ENCODE results near the gene PDE3A.
A peak's percentile ranks its signal among the peaks of the same experiment; 100 is the strongest.

Gene PDE3A

DNA sequence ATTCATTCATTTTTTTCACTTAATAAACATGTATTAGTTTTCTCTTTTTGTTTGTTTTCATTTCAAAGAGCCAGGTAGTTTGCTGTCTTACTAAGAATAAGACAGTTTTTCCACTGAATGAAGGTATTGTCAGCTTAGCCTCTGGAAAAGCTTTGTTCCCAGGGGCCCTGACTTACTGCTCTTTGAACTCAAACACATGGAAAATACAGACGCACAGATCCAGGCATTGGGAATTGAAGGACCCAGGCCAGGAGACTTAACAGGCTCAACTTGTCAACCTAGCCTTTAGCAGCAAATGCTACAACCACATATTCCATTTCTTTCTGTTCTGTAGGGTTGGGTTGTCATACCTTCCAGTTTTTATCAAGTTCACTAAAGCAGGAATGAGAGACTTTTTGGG is 288.3 kb downstream of the PDE3A start:
- no peak for TF ChIP-seq CTCF (IDR thresholded peaks at IDR 0.05; ENCODE audit: control insufficient read depth, extremely low read depth, insufficient read depth)
- H3K4me3 ChIP-seq (ENCODE audit: low read depth, low read length), result no peak overlapping the region
- no peak for DNase-seq (ENCODE audit: low read depth)

GRCh38 chr12:20657496-20657895 is 289.2 kb downstream of the PDE3A start:
- no peak for DNase-seq (ENCODE audit: low read depth)
- no peak overlapping the region for H3K4me3 ChIP-seq (ENCODE audit: low read depth, low read length)
- TF ChIP-seq CTCF (IDR thresholded peaks at IDR 0.05; ENCODE audit: control insufficient read depth, extremely low read depth, insufficient read depth), result no peak

DNA sequence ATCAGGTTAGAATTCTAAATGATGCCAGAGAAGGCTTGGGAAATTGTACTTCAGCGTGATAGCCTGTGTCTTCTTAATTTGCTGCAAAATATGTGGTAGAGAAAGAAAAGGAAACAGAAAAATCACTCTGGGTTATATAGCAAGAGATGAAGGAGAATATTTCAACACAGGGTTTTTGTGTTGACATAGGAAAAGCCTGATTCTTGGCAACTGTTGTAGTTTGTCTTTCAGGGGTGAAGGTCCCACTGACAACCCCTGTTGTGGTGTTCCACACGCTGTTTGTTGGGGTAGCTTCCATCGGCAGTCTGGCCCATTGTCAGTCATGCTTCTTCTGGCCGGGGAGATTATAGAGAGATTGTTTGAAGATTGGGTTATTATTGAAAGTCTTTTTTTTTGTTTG is 313.0 kb downstream of the PDE3A start:
- no peak overlapping the region for H3K4me3 ChIP-seq (ENCODE audit: low read depth, low read length)
- no peak for DNase-seq (ENCODE audit: low read depth)
- no peak for TF ChIP-seq CTCF (IDR thresholded peaks at IDR 0.05; ENCODE audit: control insufficient read depth, extremely low read depth, insufficient read depth)

GRCh38 chr12:20695232-20695631 is 326.9 kb downstream of the PDE3A start, which contains the start of gene SLCO1C1:
TSS of gene SLCO1C1 (plus strand) at chr12:20695332. CDS start at chr12:20699577, 4,245 bp downstream.
- DNase-seq (ENCODE audit: low read depth), result no peak
- no peak for TF ChIP-seq CTCF (IDR thresholded peaks at IDR 0.05; ENCODE audit: control insufficient read depth, extremely low read depth, insufficient read depth)
- H3K4me3 ChIP-seq (ENCODE audit: low read depth, low read length), result no peak within 1 kb of the TSS

- no peak for DNase-seq (ENCODE audit: low read depth)
- H3K4me3 ChIP-seq (ENCODE audit: low read depth, low read length), result no peak overlapping the region
- no peak for TF ChIP-seq CTCF (IDR thresholded peaks at IDR 0.05; ENCODE audit: control insufficient read depth, extremely low read depth, insufficient read depth)
Observed at GRCh38 chr12:20696181-20696905, 328.0 kb downstream of the PDE3A start.

GRCh38 chr12:20701106-20701505 is 332.8 kb downstream of the PDE3A start:
- peak; percentile 98 for DNase-seq (ENCODE audit: low read depth)
- no peak overlapping the region for H3K4me3 ChIP-seq (ENCODE audit: low read depth, low read length)

More at GRCh38 chr12:20701106-20701505, 332.8 kb downstream of the PDE3A start:
- no peak for TF ChIP-seq CTCF (IDR thresholded peaks at IDR 0.05; ENCODE audit: control insufficient read depth, extremely low read depth, insufficient read depth)
